PC-9 (cell line): ENCODE measurements around the gene FAM234A. TPM values are rescaled to one million over a fixed set of nuclear protein-coding genes. Genes with fewer than 3 reads are reported as not detected.

ENCODE experiments used
- BruUV-seq: library from RNA; stranded (reverse); fragments of 400-500 nt; replicated peaks from 2 replicates; lab custom pipeline; 2021; lab: Mats Ljungman, UMichigan
- CTCF ChIA-PET: fragments of 300-600 bp; sonication (Branson Sonifier 250); formaldehyde crosslinking; loops from one replicate; lab custom pipeline; 2022; ENCODE audit warnings: antibody characterized with exemption; lab: Charles Lee
- POLR2A ChIA-PET: fragments of 300-600 bp; sonication (Branson Sonifier 250); formaldehyde crosslinking; loops from one replicate; lab custom pipeline; 2022; ENCODE audit warnings: antibody characterized with exemption; ENCODE audit not compliant: unreplicated experiment; lab: Charles Lee
- DNase-seq, 2 experiments: peaks; one replicate each; pipeline versions ENCODE4 v3.0.0 to v3.0.0-alpha.2; 2015 to 2022; ENCODE audit warnings: mixed read lengths in 1 of 2
- H2AFZ ChIP-seq: fragments of 200-600 bp; sonication (generic); 2 replicates; pipeline ENCODE4 v1.8.1; 2017; ENCODE audit warnings: antibody characterized with exemption
- H3F3A ChIP-seq: fragments of 200-600 bp; sonication (generic); 2 replicates; pipeline ENCODE4 v1.8.1; 2017; ENCODE audit warnings: antibody characterized with exemption, mild to moderate bottlenecking, low read depth; ENCODE audit not compliant: insufficient read depth
- H3K27ac ChIP-seq: fragments of 200-600 bp; sonication (generic); 2 replicates; pipeline ENCODE4 v1.6.1; 2016; ENCODE audit warnings: mixed run types
- H3K27me3 ChIP-seq: fragments of 200-600 bp; sonication (generic); 2 replicates; pipeline ENCODE4 v1.6.1; 2016; ENCODE audit warnings: low read depth, mixed run types; ENCODE audit not compliant: insufficient read depth
- H3K36me3 ChIP-seq: fragments of 200-600 bp; sonication (generic); 2 replicates; pipeline ENCODE4 v1.6.1; 2016; ENCODE audit warnings: low read depth, mixed run types
- H3K4me1 ChIP-seq: fragments of 200-600 bp; sonication (generic); replicated peaks from 2 replicates; pipeline ENCODE4 v1.6.1; 2016; ENCODE audit warnings: mixed run types; ENCODE audit not compliant: insufficient read depth
- H3K4me2 ChIP-seq: fragments of 200-600 bp; sonication (generic); 2 replicates; pipeline ENCODE4 v1.6.1; 2017; ENCODE audit warnings: mixed run types
- H3K4me3 ChIP-seq: fragments of 200-600 bp; sonication (generic); 2 replicates; pipeline ENCODE4 v1.6.1; 2016; ENCODE audit warnings: mixed run types
- H3K79me2 ChIP-seq: fragments of 200-600 bp; sonication (generic); 2 replicates; pipeline ENCODE4 v1.6.1; 2017; ENCODE audit warnings: low read depth, mixed run types
- H3K9me2 ChIP-seq: fragments of 200-600 bp; sonication (generic); 2 replicates; pipeline ENCODE4 v1.8.1; 2017; ENCODE audit warnings: mild to moderate bottlenecking; ENCODE audit not compliant: insufficient read depth
- H3K9me3 ChIP-seq: fragments of 200-600 bp; sonication (generic); 2 replicates; pipeline ENCODE4 v1.8.1; 2016; ENCODE audit warnings: low read depth; ENCODE audit not compliant: insufficient read depth
- H4K20me1 ChIP-seq: fragments of 200-600 bp; sonication (generic); 2 replicates; pipeline ENCODE4 v1.8.1; 2017; ENCODE audit not compliant: insufficient read depth
- EZH2 ChIP-seq: fragments of 200-600 bp; sonication (generic); IDR thresholded peaks from 2 replicates; pipeline ENCODE4 v1.8.0; 2017; ENCODE audit warnings: antibody characterized with exemption, low read depth
- intact Hi-C: fragments of 100-400 bp; cut with micrococcal nuclease; formaldehyde crosslinking; loops from one replicate; pipeline ENCODE4 v1.10.0; 2022; ENCODE audit not compliant: unreplicated experiment
- total RNA-seq: library from RNA; stranded (reverse); gene quantifications from 2 replicates; pipeline ENCODE4 v1.2.3, GENCODE V29; 2021
- TF ChIP-seq, protein P1 (sequence below): fragments of 200-600 bp; sonication (generic); conservative IDR thresholded peaks from 2 replicates; pipeline ENCODE4 v1.6.1; 2017; ENCODE audit warnings: mixed run types, antibody characterized with exemption, mild to moderate bottlenecking, moderate library complexity

FAM234A gene
- total RNA-seq, 1 experiment from 2014 or later: 131 TPM

- no peak for DNase-seq
- H3K36me3 ChIP-seq: peaks cover 21% of the 10 kb centered on the region
- H3K4me1 ChIP-seq: peaks cover 15% of the 10 kb centered on the region
- CTCF ChIA-PET: no interaction called here
- H3F3A ChIP-seq: peaks cover 31% of the 10 kb centered on the region
- no peak overlapping the region for H3K4me3 ChIP-seq
- no peak overlapping the region for H3K27ac ChIP-seq
- no TSS peak for BruUV-seq
- TF ChIP-seq EZH2: no peak
- TF ChIP-seq, protein P1, sequence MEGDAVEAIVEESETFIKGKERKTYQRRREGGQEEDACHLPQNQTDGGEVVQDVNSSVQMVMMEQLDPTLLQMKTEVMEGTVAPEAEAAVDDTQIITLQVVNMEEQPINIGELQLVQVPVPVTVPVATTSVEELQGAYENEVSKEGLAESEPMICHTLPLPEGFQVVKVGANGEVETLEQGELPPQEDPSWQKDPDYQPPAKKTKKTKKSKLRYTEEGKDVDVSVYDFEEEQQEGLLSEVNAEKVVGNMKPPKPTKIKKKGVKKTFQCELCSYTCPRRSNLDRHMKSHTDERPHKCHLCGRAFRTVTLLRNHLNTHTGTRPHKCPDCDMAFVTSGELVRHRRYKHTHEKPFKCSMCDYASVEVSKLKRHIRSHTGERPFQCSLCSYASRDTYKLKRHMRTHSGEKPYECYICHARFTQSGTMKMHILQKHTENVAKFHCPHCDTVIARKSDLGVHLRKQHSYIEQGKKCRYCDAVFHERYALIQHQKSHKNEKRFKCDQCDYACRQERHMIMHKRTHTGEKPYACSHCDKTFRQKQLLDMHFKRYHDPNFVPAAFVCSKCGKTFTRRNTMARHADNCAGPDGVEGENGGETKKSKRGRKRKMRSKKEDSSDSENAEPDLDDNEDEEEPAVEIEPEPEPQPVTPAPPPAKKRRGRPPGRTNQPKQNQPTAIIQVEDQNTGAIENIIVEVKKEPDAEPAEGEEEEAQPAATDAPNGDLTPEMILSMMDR: no peak
- intact Hi-C loops: no loop called here
- POLR2A ChIA-PET: no interaction called here
- no peak overlapping the region for H3K4me2 ChIP-seq
- H3K27me3 ChIP-seq: no peaks in the 10 kb centered on the region
- H2AFZ ChIP-seq: no peak overlapping the region
- H3K9me3 ChIP-seq: no peaks in the 10 kb centered on the region
- H3K79me2 ChIP-seq: peaks cover 36% of the 10 kb centered on the region
- peaks cover 29% of the 10 kb centered on the region for H4K20me1 ChIP-seq
- no peaks in the 10 kb centered on the region for H3K9me2 ChIP-seq
Measured at GRCh38 chr16:230949-231348, 3.7 kb upstream of the FAM234A start.

DNA sequence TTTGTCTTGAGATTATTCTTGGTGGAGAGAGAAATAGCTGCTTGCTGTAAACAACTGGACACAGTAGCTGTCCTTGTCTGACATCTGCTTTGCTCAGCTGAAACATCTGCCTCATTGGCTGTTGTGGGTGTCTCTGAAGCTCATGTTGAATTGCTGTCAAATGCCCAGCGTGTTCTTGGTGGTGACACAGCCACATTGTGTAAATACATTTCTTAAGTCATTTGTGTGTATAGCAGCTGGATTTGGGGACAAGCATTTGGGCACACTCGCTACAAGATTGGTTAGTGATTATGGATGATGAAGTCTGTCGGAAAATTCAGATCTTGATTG is 5.3 kb downstream of the FAM234A start:
- H4K20me1 ChIP-seq: 0 out of 2 replicates have a peak, but pooled peaks cover 3% of the 10 kb centered on the region
- no peaks in the 10 kb centered on the region for H3K36me3 ChIP-seq
- H3K9me2 ChIP-seq: no peaks in the 10 kb centered on the region
- CTCF ChIA-PET: no interaction called here
- no peak for DNase-seq
- H3K4me3 ChIP-seq: no peak overlapping the region
- H3K4me1 ChIP-seq: no peaks in the 10 kb centered on the region
- POLR2A ChIA-PET: interaction anchor here (0.6 kb wide), 1 partner anchor 187 kb away, joined by 4 read pairs; the partner anchor contains the start of gene POLR3K
- no peaks in the 10 kb centered on the region for H3K27me3 ChIP-seq
- no peak for TF ChIP-seq EZH2
- TF ChIP-seq, protein P1: no peak
- no TSS peak for BruUV-seq
- no peaks in the 10 kb centered on the region for H3K9me3 ChIP-seq
- peaks cover 14% of the 10 kb centered on the region for H3F3A ChIP-seq
- peaks cover 17% of the 10 kb centered on the region for H3K79me2 ChIP-seq
- no peak overlapping the region for H2AFZ ChIP-seq
- H3K27ac ChIP-seq: no peak overlapping the region
- intact Hi-C loops: no loop called here
- H3K4me2 ChIP-seq: no peak overlapping the region

DNA sequence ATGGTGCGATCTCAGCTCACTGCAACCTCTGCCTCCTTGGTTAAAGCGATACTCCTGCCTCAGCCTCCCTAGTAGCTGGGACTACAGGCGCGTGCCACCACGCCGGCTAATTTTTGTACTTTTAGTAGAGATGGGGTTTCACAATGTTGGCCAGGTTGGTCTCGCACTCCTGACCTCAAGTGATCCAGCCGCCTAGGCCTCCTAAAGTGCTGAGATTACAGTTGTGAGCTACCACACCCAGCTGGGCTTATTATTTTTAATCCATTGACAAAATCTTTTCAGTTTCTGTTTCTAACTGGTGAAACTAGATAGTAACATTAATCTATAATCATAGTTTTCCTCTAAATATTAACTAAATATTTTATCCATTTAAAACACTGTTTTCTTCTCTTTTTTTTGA is 5.9 kb downstream of the FAM234A start:
- Histone ChIP-seq H2AFZ (no peak overlapping the region), H3K9me2 (no peaks in the 10 kb centered on the region), H3K27ac (no peak overlapping the region), H4K20me1 (0 out of 2 replicates have a peak, but pooled peaks cover 3% of the 10 kb centered on the region), H3K9me3 (no peaks in the 10 kb centered on the region), H3K4me3 (no peak overlapping the region), H3K36me3 (no peaks in the 10 kb centered on the region), H3K79me2 (peaks cover 16% of the 10 kb centered on the region), H3F3A (peaks cover 7% of the 10 kb centered on the region), H3K27me3 (no peaks in the 10 kb centered on the region), H3K4me2 (no peak overlapping the region), H3K4me1 (no peaks in the 10 kb centered on the region)
- POLR2A ChIA-PET: interaction anchor here (0.5 kb wide), 1 partner anchor 13 kb away, joined by 3 read pairs; no protein-coding TSS in a partner anchor
- CTCF ChIA-PET: no interaction called here
- BruUV-seq: no TSS peak
- TF ChIP-seq EZH2: no peak
- TF ChIP-seq, protein P1: no peak
- no peak for DNase-seq
- intact Hi-C loops: no loop called here
